Stomach (tissue), 4 donors: ENCODE results near the gene NYAP2.

Experiments used
- CTCF ChIP-seq, 7 experiments: fragments of 450-650 bp in 4 of 7; fragments of 200-600 bp in 3 of 7; sonication (generic) in 3 of 7; IDR thresholded peaks; one replicate each; pipeline ENCODE4 v1.5.1; 2016 to 2019; ENCODE audit warnings: antibody characterized with exemption in 7 of 7, control low read depth in 2 of 7, mild to moderate bottlenecking in 1 of 7
- POLR2A ChIP-seq, 4 donors: fragments of 450-650 bp; IDR thresholded peaks; one replicate each; pipeline ENCODE4 v1.6.1; 2016; ENCODE audit warnings: antibody characterized with exemption in 4 of 4, control low read depth in 2 of 4, mild to moderate bottlenecking in 1 of 4, moderate library complexity in 1 of 4
- POLR2AphosphoS5 ChIP-seq, 3 donors: sonication (generic); formaldehyde crosslinking; IDR thresholded peaks; one replicate each; pipeline ENCODE4 v1.6.1; 2016; ENCODE audit warnings: antibody characterized with exemption in 3 of 3

- TF ChIP-seq POLR2A (IDR thresholded peaks at IDR 0.05) (no peak), CTCF (IDR thresholded peaks at IDR 0.05) (no peak), POLR2AphosphoS5 (IDR thresholded peaks at IDR 0.05) (no peak)
Measured at GRCh38 chr2:225422145-225422544, 22.6 kb downstream of the NYAP2 start.
